Measurements from ENCODE around the gene ZNF236.

DNA sequence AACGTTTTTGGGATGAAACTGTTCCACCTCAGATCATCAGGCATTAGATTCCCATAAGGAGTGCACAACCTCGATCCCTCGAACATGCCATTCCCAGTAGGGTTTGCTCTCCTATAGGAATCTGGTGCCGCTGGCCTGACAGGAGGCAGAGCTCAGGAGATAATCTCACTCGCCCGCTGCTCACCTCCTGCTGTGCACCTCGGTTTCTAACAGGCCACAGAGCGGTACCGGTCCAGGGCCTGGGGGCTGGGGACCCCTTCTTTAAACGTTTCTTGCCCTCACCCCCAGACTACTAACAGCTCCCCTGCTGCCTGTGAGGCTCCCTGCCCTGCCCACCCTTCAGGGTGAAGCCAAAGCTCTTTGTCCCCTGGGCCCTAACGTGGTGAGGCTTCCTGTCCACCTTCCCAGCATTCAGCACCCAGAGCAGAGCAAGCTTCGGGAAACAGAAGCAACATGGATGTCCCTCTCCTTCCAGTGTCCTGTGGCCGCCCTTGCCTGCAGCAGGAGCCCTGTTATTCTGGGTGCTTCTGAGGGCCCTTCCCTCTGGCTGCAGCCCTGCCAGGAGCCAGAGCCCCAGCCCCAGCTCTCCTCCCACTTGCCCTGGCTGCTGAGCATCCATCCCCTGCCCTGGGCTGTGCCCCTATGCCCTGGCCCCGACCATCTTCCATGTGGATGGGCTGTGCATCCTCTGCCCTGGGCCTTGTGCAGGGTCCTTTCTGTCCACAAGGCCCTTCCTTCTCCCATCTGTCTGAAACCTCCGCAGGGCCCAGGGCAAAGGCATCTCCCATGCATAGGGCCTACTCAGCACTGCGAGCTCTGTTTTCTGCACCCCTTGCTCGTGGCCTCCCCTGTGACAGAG is 170.1 kb downstream of the ZNF236 start:
- TF ChIP-seq RAD21 (conservative IDR thresholded peaks at IDR 0.05) (no peak), EP300 (conservative IDR thresholded peaks at IDR 0.05; ENCODE audit: poor library complexity, severe bottlenecking) (no peak)
- TF ChIP-seq, protein P1, sequence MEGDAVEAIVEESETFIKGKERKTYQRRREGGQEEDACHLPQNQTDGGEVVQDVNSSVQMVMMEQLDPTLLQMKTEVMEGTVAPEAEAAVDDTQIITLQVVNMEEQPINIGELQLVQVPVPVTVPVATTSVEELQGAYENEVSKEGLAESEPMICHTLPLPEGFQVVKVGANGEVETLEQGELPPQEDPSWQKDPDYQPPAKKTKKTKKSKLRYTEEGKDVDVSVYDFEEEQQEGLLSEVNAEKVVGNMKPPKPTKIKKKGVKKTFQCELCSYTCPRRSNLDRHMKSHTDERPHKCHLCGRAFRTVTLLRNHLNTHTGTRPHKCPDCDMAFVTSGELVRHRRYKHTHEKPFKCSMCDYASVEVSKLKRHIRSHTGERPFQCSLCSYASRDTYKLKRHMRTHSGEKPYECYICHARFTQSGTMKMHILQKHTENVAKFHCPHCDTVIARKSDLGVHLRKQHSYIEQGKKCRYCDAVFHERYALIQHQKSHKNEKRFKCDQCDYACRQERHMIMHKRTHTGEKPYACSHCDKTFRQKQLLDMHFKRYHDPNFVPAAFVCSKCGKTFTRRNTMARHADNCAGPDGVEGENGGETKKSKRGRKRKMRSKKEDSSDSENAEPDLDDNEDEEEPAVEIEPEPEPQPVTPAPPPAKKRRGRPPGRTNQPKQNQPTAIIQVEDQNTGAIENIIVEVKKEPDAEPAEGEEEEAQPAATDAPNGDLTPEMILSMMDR (IDR thresholded peaks at IDR 0.05; ENCODE audit: poor library complexity, severe bottlenecking) = no peak

Measured in neural cell (in vitro differentiated cells).